HG02588 (cell line): Measurements from ENCODE around the gene ZNF536.
"Not testable (repeated sequence)": the region's sequence is repeated elsewhere in the genome, so short reads cannot be mapped to it uniquely, and the experiment has no call there.

Experiments used
- ATAC-seq: cut with Tn5 transposase; IDR thresholded peaks from one replicate; pipeline ENCODE4 v1.9.1; 2021; ENCODE audit warnings: mild to moderate bottlenecking, moderate library complexity; ENCODE audit not compliant: unreplicated experiment

Gene ZNF536

GRCh38 chr19:30443531-30444252, 71.5 kb downstream of the ZNF536 start:
- ATAC-seq = no peak

- no peak for ATAC-seq
Measured at GRCh38 chr19:30444253-30444671, 72.1 kb downstream of the ZNF536 start.

- no peak for ATAC-seq
Measured at GRCh38 chr19:30444686-30445232, 72.6 kb downstream of the ZNF536 start.

- ATAC-seq = no peak
Measured at GRCh38 chr19:30445385-30445784, 73.2 kb downstream of the ZNF536 start.

- ATAC-seq = not testable (repeated sequence)
Measured at GRCh38 chr19:30446120-30446519, 73.9 kb downstream of the ZNF536 start.

GRCh38 chr19:30446850-30447552, 74.8 kb downstream of the ZNF536 start:
- ATAC-seq = no peak

- no peak for ATAC-seq
Measured at GRCh38 chr19:30447553-30447870, 75.3 kb downstream of the ZNF536 start.

- no peak for ATAC-seq
Measured at GRCh38 chr19:30448386-30449077, 76.3 kb downstream of the ZNF536 start.

GRCh38 chr19:30449078-30449590, 77.0 kb downstream of the ZNF536 start:
- ATAC-seq = no peak

GRCh38 chr19:30449673-30450072, 77.5 kb downstream of the ZNF536 start:
- ATAC-seq = no peak

GRCh38 chr19:30450100-30450499, 77.9 kb downstream of the ZNF536 start:
- no peak for ATAC-seq

GRCh38 chr19:30450835-30451321, 78.7 kb downstream of the ZNF536 start:
- no peak for ATAC-seq

GRCh38 chr19:30452931-30453330, 80.7 kb downstream of the ZNF536 start:
- no peak for ATAC-seq

- ATAC-seq = no peak
Measured at GRCh38 chr19:30453743-30454142, 81.6 kb downstream of the ZNF536 start.

GRCh38 chr19:30455881-30456280, 83.7 kb downstream of the ZNF536 start:
- no peak for ATAC-seq

- ATAC-seq = no peak
Measured at GRCh38 chr19:30457484-30457883, 85.3 kb downstream of the ZNF536 start.

GRCh38 chr19:30459859-30460258, 87.7 kb downstream of the ZNF536 start:
- no peak for ATAC-seq

- ATAC-seq = no peak
Measured at GRCh38 chr19:30464162-30464561, 92.0 kb downstream of the ZNF536 start.

GRCh38 chr19:30466598-30466997, 94.4 kb downstream of the ZNF536 start:
- not testable (repeated sequence) for ATAC-seq

GRCh38 chr19:30467239-30467638, 95.1 kb downstream of the ZNF536 start:
- ATAC-seq = no peak

- no peak for ATAC-seq
Measured at GRCh38 chr19:30469774-30470173, 97.6 kb downstream of the ZNF536 start.
